Heart left ventricle (tissue), 16 donors: ENCODE measurements around the gene KRTAP10-1. TPM values are rescaled to one million over a fixed set of nuclear protein-coding genes. Genes with fewer than 3 reads are reported as not detected.
A peak's percentile ranks its signal among the peaks of the same experiment; 100 is the strongest.

Experiments used
- ATAC-seq, 4 donors: fragments of 200-7000 bp; cut with Tn5 transposase; one replicate each; pipeline ENCODE4 v1.9.1; 2020 to 2022; ENCODE audit warnings: moderate library complexity in 4 of 4, mild to moderate bottlenecking in 3 of 4, moderate number of reproducible peaks in 1 of 4
- DNase-seq, 5 donors: peaks; one replicate each; pipeline ENCODE4 v3.0.0-alpha.2; 2020
- H3K27ac ChIP-seq, 12 donors: fragments of 200-600 bp; sonication (generic) in 4 of 12; one replicate each; pipeline versions ENCODE4 v1.5.0 to v1.8.0; 2016 to 2022; ENCODE audit warnings: mild to moderate bottlenecking in 2 of 12
- H3K27me3 ChIP-seq, 9 donors: fragments of 200-600 bp; sonication (generic) in 2 of 9; one replicate each; pipeline versions ENCODE4 v1.5.1 to v1.8.0; 2016 to 2022; ENCODE audit warnings: mild to moderate bottlenecking in 3 of 9
- H3K36me3 ChIP-seq, 9 donors: fragments of 200-600 bp; sonication (generic) in 2 of 9; one replicate each; pipeline versions ENCODE4 v1.5.0 to v1.8.0; 2018 to 2022; ENCODE audit warnings: mild to moderate bottlenecking in 2 of 9
- H3K4me1 ChIP-seq, 12 donors: fragments of 200-600 bp; sonication (generic) in 4 of 12; one replicate each; pipeline versions ENCODE4 v1.5.0 to v1.8.0; 2016 to 2022; ENCODE audit warnings: mild to moderate bottlenecking in 3 of 12
- H3K4me3 ChIP-seq, 12 donors: fragments of 200-600 bp; sonication (generic) in 4 of 12; one replicate each; pipeline versions ENCODE4 v1.5.0 to v1.8.0; 2017 to 2022; ENCODE audit warnings: mild to moderate bottlenecking in 9 of 12, moderate library complexity in 4 of 12
- H3K9me3 ChIP-seq, 12 donors: fragments of 200-600 bp; sonication (generic) in 4 of 12; one replicate each; pipeline versions ENCODE4 v1.5.0 to v1.8.0; 2016 to 2022; ENCODE audit warnings: mild to moderate bottlenecking in 1 of 12
- POLR2A ChIP-seq, 2 donors: fragments of 450-650 bp; IDR thresholded peaks; one replicate each; pipeline ENCODE4 v1.6.1; 2017; ENCODE audit warnings: antibody characterized with exemption in 2 of 2, mild to moderate bottlenecking in 2 of 2, moderate library complexity in 2 of 2
- WGBS, 4 donors: extraction: QIAGEN DNeasy Blood & Tissue Kit in 2 of 4; methylation state at CpG; one replicate each; pipeline versions ENCODE4 v1.1.5 to v1.1.7; 2013 to 2018; 5-methylcytosine and 5-hydroxymethylcytosine counted together
- intact Hi-C, 10 donors: fragments of 100-400 bp; cut with DNase I; formaldehyde crosslinking; loops; one replicate each; pipeline versions ENCODE4 v1.11.1 to v1.14.2; 2022
- polyA plus RNA-seq, 2 donors: library from polyadenylated mRNA; stranded (reverse); fragments of 200-250 nt; gene quantifications; one replicate each; pipeline ENCODE4 v1.2.3, GENCODE V29; 2013
- total RNA-seq, 9 donors: library from RNA; depleted of rRNA in 2 of 9; stranded (reverse); fragments of >200 nt in 2 of 9; fragmentation: NEBNext Ultra II Directional in 3 of 9; extraction: Animal tissue kit (Norgen Biotek cat#: 25700) in 3 of 9; gene quantifications; one replicate each; pipeline versions ENCODE4 v1.1.0 to v1.2.4, GENCODE V29; 2016 to 2023
- TF ChIP-seq, protein P1 (sequence below), 12 donors: fragments of 200-600 bp; sonication (generic) in 4 of 12; IDR thresholded peaks; one replicate each; pipeline versions ENCODE4 v1.5.0 to v1.8.0; 2018 to 2022; ENCODE audit warnings: antibody characterized with exemption in 12 of 12, mild to moderate bottlenecking in 5 of 12
- donor health status: ischemic (EF 13 %, LVEDD 7.1; RV severe dilation, severe dysfunction).
- donor health status: healthy with polysubstance abuse.
- donor health status: DM: no; HTN: yes; CAD: no.
- donor health status: DM: no; HTN: no; CAD: no.
- donor health status: ischemic (EF 25% LVEDD 6.9; RV normal size, moderate dysfunction).
- donor health status: ischemic (EF 25% LVEDD 5.7; RV mildly dilated, moderate dysfunction).
- donor health status: healthy.
- donor health status: DM: yes; HTN: yes; CAD: no.
- donor health status: ischemic (EF 35%, LVEDD 5.7; RV mildly dilated, moderate dysfunction).
- donor health status: nonischemic (EF 11% LVEDD 7.7; RV severe dilation, severe dysfunction).
- donor health status: DM: yes; HTN: yes; CAD: no.
- donor health status: PGD.
- donor health status: ischemic (EF 29% LVEDD 5.4; RV normal size, mild dysfunction).
- donor health status: nonischemic (EF 23%, LVEDD 6.1; RV moderate dilation, normal function).

Gene KRTAP10-1
- total and polyA plus RNA-seq, 11 donors: not detected

DNA sequence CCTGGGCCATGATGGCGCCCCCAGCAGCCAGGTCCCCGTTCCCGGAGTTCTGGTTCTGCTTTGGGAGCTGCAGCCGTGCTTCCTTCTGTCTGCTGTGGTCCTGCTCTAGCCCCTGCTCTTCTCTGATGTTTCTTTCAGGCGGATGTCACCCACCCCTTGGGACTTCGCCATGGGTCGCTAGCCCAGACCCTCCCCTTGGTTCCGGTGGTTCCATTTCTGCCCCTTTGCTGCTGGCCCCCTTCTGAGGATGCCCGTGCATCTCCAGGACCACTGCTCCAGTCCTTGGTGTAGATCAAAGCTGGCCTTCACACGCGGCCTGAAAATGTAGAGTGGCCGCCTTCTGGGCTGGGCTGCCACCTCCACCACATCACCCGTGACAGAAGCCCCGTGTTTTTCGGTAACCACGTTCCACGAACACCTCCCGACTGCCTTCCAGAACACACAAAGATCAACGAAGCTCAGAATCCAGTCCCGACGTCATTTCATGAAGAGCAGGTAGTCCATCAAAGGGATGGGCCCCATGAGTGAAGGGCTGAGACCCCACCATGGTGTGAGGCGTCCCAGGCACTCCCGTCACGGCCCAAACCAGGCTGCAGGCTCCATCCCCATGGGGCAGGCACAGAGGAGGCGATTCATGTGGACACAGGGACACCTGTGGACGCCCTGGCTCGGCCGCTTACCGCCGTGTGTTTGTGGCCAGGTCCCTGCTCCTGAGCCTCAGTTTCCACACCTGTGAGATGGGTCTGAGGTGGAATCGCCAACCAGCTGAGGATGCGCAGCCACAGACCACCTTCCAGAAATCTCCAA lies 24.4 kb downstream of the KRTAP10-1 start:
- Histone ChIP-seq H3K27me3 (peaks cover 0 to 14% (median 0%) of the 10 kb centered on the region in 9 donors), H3K27ac (no peak overlapping the region), H3K4me1 (peaks cover 0 to 5% (median 0%) of the 10 kb centered on the region in 12 donors), H3K36me3 (no peaks in the 10 kb centered on the region), H3K9me3 (no peaks in the 10 kb centered on the region), H3K4me3 (no peak overlapping the region)
- DNase-seq: peak in 2 of 5 donors; percentile 19 to 63
- WGBS, 4 donors: 86 to 91% (median 88%) methylated on average over 31 to 32 of the region's 32 CpGs
- TF ChIP-seq, protein P1, sequence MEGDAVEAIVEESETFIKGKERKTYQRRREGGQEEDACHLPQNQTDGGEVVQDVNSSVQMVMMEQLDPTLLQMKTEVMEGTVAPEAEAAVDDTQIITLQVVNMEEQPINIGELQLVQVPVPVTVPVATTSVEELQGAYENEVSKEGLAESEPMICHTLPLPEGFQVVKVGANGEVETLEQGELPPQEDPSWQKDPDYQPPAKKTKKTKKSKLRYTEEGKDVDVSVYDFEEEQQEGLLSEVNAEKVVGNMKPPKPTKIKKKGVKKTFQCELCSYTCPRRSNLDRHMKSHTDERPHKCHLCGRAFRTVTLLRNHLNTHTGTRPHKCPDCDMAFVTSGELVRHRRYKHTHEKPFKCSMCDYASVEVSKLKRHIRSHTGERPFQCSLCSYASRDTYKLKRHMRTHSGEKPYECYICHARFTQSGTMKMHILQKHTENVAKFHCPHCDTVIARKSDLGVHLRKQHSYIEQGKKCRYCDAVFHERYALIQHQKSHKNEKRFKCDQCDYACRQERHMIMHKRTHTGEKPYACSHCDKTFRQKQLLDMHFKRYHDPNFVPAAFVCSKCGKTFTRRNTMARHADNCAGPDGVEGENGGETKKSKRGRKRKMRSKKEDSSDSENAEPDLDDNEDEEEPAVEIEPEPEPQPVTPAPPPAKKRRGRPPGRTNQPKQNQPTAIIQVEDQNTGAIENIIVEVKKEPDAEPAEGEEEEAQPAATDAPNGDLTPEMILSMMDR (IDR thresholded peaks at IDR 0.05): no peak
- TF ChIP-seq POLR2A (IDR thresholded peaks at IDR 0.05): no peak
- intact Hi-C loops: loop anchor here in 4 of 10 donors (10.0 kb wide), 3 partner anchors 219 to 279 kb away; no protein-coding TSS in a partner anchor
- ATAC-seq: no peak

DNA sequence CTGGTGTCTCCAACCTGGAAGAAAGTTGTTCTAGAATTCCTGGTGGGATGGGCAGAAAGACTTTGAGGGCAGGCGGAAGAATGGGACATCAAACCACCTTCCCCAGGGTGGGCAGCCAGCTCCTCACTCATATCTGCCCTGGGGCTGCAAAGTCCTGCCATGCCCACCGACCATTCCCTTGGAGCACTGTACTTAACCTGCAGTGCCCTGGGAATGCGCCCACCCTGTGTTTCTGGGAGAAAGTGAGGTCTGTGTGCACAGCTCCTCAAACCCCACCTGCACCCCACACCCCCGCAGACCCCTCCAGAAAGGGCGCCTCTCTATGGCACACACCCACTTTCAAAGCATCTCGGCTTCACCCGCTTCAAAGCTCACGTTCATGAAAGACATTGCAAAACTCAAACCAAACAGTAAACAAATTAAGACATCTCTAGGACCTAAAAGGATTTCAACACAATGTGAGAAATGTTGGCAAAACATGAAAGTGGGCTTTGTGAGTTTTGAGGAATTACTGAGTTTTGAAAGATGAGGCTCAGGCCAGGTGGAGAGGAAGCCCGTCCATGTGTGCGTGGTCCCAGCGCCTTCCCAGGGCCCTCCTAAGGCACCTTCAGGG lies 25.1 kb downstream of the KRTAP10-1 start:
- intact Hi-C loops: loop anchor here in 9 of 10 donors (5.0 to 10.0 kb wide), 6 partner anchors 220 to 417 kb away; no protein-coding TSS in a partner anchor
- Histone ChIP-seq H3K36me3 (no peaks in the 10 kb centered on the region), H3K4me3 (no peak overlapping the region), H3K4me1 (peaks cover 0 to 9% (median 0%) of the 10 kb centered on the region in 12 donors), H3K27me3 (peaks cover 0 to 17% (median 0%) of the 10 kb centered on the region in 9 donors), H3K27ac (no peak overlapping the region), H3K9me3 (no peaks in the 10 kb centered on the region)
- TF ChIP-seq, protein P1 (IDR thresholded peaks at IDR 0.05): no peak
- TF ChIP-seq POLR2A (IDR thresholded peaks at IDR 0.05): no peak
- WGBS, 4 donors: 85 to 93% (median 87%) methylated on average over 11 of the region's 11 CpGs
- DNase-seq: peak in 2 of 5 donors; percentile 23 to 54
- ATAC-seq: no peak

DNA sequence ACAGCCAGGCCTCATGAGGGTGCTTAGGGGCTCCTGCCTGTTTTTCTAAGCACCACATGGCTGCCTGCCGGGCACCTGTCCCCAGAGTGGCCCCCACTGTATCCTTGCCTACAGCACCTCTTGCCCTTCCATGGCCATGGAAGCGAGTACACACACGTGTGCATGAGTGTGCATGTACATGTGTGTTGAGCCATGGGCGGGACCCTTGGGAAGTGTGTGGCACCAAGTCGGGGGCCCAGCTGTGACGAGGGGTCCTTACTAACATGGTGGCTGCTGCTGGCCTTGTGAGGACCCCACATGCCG lies 25.8 kb downstream of the KRTAP10-1 start:
- DNase-seq (peak in 1 of 5 donors; percentile 50), ATAC-seq (no peak)
- Histone ChIP-seq H3K27me3 (peaks cover 0 to 18% (median 0%) of the 10 kb centered on the region in 9 donors), H3K4me1 (peaks cover 0 to 12% (median 0%) of the 10 kb centered on the region in 12 donors), H3K9me3 (no peaks in the 10 kb centered on the region), H3K4me3 (no peak overlapping the region), H3K36me3 (no peaks in the 10 kb centered on the region), H3K27ac (no peak overlapping the region)
- intact Hi-C loops: loop anchor here in 9 of 10 donors (5.0 to 10.0 kb wide), 6 partner anchors 221 to 418 kb away; no protein-coding TSS in a partner anchor
- TF ChIP-seq POLR2A (IDR thresholded peaks at IDR 0.05): no peak
- TF ChIP-seq, protein P1 (IDR thresholded peaks at IDR 0.05): no peak
- 89 to 94% (median 91%) methylated on average over 7 of the region's 7 CpGs for WGBS, 4 donors
